ENCODE data around the gene GSPT1.
A peak's percentile ranks its signal among the peaks of the same experiment; 100 is the strongest.
"Not testable (repeated sequence)": the region's sequence is repeated elsewhere in the genome, so short reads cannot be mapped to it uniquely, and the experiment has no call there.

The GSPT1 gene

DNA sequence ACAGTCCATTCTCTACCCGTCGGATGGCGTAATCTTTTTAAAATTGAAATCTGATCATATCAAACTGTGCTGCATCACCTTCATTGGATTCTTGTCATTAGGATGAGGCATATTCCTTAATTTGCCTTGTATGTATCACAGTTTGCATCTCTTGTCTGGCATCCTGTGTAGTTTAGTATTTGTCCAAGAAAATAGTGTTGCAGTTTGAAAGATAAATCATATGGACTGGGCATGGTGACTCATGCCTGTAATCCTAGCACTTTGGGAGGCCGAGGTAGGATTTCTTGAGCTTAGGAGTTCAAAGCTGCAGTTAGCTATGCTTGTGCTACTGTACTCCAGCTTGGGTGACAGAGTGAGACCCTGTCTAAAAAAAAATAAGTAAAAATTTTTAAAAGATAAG lies 58.6 kb downstream of the GSPT1 start:
- no peak for DNase-seq (ENCODE audit: low spot score)

DNA sequence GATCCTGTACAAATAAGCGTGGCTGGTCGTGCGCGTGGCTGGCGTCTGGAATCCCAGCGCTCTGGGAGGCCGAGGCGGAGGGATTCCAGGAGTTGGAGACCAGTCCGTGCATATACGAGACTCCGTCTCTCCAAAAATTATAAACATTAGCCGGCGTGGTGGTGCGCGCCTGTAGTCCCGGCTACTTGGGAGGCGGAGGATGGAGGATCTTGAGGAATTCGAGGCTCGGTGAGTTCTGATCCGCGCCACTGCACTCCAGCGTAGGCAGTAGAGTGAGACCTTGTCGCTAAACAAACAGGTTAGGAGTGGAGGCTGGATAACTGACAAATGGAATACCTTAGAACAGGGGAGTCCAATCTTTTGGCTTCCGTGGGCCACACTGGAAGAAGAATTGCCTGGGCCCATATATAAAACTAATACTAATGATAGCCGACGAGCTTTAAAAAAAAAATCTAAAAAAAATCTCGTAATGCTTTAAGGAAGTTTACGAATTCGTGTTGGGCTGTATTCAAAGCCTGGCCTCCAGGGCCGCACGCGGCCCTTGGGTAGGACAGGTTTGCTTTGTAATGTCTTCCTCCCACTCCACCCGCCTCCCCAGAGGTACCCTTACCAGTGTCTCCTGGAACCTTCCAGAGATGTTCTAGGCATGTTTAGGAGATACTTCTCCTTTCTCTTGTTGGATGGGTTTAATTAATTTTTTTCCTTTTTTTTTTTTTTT lies 63.5 kb downstream of the GSPT1 start:
- no peak for DNase-seq (ENCODE audit: low spot score)

DNA sequence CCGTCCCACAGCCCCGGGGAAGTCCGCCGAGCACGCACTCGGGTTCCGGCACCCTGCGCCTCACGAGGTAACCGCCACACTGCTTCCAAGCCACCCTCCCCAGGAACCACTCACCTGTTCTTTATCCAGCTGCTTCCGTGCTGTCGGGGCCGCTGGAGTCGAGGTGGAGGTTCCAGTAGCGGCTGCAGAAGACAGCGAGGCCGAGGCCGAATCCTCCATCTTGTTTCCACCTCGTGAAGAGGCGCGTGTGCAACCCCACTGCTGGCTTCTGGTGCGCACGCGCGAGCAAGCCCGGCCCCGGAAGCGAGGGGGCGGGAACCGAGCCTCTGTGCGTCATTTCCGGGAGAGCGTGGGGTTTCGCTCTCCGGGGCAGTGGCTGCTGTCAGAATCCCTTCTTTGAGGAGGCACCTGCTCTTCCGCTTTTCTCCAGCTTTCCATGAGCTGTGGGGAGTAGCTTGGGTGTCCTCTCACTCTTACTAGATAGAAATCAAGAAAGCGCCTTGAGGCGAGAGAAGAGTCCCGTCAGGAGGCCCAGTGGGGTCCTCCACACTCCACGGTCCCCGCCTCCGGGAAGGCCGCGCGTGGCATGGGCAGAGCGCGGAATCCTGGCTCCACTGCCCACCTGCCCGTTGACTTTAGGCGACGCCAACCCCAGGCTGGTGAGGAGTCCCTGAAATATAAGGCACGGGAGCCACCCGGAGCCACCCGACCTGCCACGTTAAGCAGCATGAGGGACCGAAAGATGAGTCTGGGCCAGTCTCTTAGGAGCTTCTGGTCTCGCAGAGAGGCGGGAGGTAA lies 64.3 kb downstream of the GSPT1 start, which contains the start of gene RSL1D1:
Gene RSL1D1 (minus strand): TSS at position 249 of the 798 bp plus-strand sequence. CDS start 30 bp downstream, at position 219.
- peak; percentile 91 for DNase-seq (ENCODE audit: low spot score)

DNA sequence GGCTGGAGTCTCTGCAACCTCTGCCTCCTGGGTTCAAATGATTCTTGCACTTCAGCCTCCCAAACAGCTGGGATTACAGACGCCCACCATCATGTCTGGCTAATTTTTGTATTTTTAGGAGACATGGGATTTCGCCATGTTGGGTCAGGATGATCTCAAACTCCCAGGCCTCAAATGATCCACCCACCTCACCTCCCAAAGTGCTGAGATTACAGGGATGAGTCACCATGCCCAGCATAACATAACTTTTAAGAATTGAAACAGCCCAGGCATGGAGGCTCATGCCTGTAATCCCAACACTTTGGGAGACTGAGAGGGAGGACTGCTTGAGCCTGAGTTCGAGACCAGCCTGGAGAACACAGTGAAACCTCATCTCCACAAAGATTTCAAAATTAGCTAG lies 66.9 kb downstream of the GSPT1 start:
- DNase-seq (ENCODE audit: low spot score), result no peak

DNA sequence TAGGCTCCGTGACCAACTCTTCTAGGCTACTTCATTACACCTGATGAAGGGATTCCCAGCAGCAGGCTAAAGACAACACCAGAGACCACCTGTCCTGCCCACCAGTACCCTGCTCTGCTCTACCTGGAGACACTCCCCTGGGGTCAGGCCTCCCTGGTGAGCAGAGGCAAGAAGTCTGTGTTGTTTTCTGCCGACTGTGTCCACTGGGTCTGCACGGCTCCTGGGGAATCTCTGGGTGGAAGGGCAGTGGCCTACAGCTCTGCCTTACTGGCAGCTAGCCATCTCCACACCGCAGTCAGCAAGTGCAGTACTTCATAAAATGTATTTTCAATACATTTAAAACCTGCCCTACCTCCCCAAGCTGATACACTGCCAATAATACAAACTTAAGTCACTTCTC lies 71.3 kb downstream of the GSPT1 start:
- no peak for DNase-seq (ENCODE audit: low spot score)

DNA sequence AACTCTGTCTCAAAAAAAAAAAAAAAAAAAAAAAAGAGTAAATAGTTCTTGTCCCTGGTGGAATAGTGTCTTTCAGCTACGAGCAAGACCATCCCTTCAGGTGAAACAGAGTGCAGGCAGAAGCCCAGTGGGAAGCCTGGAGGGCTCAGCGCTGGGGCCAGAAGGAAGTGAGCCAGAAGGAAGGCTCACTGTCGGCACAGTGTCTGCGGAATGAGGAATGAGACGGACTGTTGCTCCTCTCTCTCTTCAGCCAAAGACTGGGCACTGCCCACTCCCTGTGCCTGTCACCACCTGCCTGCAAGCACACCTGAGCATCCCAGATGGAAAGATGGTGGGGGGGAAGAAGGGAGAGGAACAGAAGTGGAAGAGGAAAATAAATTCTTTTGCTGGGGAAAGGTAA lies 71.9 kb downstream of the GSPT1 start:
- DNase-seq (ENCODE audit: low spot score), result no peak

DNA sequence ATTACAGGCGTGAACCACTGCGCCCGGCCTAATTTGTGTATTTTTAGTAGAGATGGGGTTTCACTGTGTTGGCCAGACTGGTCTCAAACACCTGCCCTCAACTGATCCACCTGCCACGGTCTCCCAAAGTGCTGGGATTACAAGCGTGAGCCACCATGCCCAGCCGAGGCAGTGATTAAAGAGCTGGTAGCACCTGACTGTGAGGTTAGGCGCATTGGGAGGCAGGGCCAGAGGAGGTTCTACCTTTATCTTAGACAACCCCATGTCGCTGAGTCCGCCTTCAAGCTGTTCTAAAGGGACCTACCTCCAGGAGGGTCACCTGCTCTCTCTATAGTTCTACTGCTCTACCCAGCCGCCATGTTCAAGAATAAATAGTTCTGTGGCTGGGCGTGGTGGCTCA lies 72.5 kb downstream of the GSPT1 start:
- no peak for DNase-seq (ENCODE audit: low spot score)

DNA sequence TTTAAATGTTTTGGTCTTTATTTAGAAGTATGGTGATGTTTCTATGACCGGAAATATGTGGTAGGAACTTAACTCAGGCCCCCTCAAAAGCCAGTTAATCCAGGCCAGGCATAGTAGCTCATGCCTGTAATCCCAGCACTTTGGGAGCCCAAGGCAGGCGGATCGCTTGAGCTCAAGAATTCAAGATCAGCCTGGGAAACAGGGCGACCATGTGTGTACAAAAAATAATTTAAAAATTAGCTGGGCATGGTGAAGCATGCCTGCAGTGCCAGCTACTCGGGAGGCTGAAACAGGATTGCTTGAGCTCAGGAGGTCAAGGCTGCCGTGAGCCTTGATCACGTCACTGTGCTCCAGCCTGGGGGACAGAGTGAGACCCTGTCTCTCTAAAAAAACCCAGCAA lies 74.7 kb downstream of the GSPT1 start:
- no peak for DNase-seq (ENCODE audit: low spot score)

DNA sequence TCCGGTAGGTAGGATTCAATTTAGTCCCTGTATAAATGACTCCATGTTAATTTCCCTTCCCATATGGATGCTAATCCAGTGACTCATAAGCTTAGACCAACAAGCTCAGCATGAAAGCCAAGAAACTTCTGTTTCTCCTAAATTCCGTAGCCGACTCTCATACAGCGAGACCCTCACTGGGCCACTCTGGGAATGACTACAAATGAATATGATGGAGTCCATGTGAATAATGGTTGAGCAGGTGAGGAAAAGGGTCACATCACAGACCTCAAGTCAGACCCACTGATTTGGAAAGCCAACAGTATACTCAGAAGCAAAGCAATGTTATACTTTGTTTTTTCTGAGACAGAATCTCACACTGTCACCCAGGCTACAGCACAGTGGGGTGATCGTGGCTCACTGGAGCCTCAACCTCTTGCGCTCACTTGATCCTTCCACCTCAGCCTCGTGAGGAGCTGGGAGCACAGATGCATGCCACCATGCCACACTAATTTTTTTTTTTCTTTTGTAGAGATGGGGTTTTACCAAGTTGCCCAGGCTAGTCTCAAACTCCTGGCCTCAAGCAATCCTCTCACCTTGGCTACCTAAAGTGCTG lies 79.0 kb downstream of the GSPT1 start:
- no peak for DNase-seq (ENCODE audit: low spot score)

DNA sequence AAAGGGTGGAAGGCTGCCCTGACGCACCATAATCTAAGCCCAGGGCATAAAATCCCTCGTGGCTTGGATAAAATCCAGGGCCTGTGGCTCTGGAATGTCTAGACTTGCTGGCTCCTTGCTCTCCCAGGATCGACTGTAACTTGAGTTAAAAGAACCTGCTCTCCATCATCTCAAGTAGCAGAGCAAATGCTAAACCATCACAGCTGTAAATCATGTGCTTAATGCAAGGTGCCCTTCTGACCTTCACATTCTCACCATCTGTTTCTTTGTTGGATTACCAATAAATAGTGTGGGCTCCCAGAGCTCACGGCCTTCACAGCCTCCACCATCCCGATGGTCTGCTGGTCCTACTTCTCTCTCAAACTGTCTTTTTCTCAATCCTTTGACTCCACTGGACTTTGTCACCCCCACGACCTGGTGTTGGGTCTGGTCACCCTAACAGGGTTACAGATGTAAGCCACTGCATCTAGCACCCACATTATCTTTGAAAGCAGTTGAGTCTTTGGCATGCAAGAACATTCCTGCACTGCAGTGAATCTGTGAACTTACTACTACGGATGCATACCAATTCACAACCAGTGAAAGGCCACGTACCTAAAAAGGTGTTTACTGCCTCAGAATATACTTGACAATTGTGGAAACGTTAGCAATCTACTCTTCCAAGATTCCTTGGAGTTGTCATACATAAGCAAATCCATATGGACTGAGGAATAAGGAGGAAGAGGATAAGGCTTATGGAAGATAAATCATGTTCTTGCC lies 79.7 kb downstream of the GSPT1 start:
- DNase-seq (ENCODE audit: low spot score), result no peak

DNA sequence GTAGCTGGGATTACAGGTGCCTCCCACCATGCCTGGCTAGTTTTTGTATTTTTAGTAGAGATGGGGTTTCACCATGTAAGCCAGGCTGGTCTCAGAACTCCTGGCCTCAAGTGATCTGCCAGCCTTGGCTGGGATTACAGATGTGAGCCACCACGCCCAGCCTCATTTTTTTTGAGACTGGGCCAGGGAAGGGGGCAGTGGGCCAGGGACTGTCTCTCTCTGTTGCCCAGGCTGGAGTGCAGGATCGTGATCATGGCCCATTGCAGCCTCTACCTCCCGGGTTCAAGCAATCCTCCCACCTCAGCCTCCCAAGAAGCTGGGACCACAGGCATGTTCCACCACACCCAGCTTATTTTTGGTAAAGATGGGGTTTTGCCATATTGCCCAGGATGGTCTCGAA lies 80.4 kb downstream of the GSPT1 start:
- DNase-seq (ENCODE audit: low spot score), result no peak

DNA sequence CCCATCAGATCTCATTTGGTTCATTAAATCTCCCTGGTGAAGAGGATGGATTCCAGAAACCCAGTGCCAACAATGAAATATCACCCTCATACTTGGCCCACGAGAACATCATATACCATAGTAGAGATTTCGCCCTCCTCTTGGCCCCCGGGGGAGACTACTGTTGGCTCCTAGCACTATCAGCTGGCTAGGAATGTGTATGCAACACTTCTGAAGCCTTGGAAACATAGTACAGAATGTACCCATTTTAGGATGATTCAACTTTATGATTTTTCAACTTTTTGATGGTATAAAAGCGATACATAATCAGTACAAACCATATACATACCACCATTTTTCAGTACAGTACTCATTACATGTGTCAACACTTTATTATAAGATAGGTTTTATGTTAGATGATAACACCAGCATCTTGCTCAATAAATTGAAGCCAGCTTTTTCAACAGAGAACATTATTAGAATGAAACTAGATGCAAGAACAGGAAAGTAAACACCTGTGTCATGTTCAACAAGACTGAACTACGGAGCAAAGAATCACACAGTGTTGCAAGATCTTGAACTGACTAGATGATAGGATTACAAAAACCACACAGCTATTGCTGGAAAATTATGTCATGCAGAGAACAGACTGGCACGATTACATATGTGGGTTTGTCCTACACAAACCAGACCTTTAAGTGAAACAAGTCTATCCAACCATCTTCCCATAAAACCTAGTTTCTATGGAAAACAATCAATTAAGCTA lies 81.6 kb downstream of the GSPT1 start:
- no peak for DNase-seq (ENCODE audit: low spot score)

DNA sequence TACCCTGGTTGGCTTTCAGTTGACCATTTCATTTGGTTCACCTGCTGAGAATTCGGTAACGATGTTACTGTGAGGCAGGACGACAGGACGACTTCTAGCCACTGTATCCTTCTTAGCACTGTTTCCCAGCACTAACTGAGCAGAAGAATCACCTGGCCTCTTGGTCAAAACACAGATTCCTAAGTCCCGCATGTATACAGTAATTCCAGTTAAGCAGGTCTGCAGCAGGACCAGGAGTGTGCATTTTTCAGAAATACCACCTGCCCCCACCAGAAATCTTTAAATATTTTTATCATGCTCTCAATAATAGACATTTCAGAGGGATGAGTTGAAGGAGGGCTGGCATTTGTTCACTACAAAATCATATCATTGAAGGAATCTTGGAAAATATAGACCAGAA lies 87.1 kb downstream of the GSPT1 start:
- DNase-seq (ENCODE audit: low spot score), result no peak

DNA sequence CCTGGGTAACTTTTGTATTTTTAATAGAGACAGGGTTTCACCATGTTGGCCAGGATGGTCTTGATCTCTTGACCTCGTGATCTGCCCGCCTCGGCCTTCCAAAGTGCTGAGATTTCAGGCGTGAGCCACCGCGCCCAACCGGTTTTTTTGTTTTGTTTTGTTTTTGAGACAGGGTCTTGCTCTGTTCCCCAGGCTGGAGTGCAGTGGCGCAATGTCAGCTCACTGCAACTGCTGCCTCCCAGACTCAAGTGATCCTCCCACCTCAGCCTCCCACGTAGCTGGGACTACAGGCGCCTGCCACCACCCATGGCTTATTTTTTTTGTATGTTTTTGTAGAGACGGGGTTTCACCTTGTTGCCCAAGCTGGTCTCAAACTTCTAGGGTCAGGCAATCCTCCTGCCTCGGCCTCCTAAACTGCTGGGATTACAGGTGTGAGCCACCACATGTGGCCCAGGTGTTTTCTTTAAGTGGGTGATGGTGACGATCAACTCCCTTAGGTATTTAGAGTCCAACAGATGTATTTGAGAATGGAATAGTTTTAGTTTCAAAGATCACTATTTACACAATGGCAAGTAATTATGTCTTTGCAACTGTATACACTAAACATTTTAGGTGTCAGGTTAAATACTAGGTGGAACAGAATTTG lies 90.1 kb downstream of the GSPT1 start:
- DNase-seq (ENCODE audit: low spot score), result not testable (repeated sequence)

DNA sequence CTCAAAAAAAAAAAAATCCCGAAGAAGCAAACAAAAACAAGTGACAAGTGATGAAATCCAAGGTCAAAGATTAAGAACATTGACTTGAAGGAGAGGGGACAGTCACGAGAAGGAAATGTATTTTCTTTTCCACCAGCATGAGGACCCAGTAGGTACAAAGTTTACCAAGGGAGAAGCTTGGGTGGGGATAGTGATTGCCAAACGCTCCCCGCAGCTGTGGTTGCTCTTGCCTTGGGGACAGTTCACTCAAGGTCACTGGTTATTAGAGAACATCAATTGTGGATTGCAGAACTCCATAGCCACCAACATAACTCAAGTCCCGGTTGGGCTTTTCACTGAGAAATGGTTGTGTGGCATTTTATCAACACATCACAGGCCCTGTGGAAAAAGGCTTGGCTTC lies 91.4 kb downstream of the GSPT1 start:
- DNase-seq (ENCODE audit: low spot score), result no peak

DNA sequence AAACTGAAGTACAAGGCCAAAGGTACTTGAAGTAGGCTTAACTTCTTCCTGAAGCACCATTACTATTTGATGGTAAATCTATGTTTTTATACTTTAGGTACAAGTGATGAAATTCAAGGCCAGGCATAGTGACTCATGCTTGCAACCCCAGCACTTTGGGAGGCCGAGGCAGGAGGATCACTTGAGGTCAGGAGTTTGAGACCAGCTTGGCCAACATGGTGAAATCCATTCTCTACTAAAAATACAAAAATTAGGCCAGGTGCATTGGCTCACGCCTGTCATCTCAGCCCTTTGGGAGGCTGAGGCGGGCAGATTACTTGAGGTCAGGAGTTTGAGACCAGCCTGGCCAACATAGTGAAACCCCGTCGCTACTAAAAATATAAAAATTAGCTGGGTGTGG lies 92.1 kb downstream of the GSPT1 start:
- DNase-seq (ENCODE audit: low spot score), result not testable (repeated sequence)

DNA sequence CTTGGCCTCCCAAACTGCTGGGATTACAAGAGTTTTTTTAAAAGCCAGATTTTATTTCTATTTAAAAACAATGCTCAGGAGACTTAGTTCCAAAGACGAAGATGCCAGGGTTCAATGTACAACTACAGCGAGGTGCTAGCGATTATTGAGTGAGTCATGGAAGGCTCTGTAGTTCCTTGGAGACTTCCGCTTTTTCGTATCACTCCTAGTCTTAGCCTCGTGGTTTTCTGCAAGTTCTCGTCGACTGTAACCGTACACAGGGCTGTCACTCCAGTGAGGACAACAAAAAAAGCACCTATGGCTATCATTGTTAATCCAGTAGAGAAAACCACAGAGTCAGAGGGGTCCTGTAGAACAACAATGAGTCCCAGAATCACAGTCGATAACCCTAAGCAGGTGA lies 96.0 kb downstream of the GSPT1 start:
- DNase-seq (ENCODE audit: low spot score), result no peak

DNA sequence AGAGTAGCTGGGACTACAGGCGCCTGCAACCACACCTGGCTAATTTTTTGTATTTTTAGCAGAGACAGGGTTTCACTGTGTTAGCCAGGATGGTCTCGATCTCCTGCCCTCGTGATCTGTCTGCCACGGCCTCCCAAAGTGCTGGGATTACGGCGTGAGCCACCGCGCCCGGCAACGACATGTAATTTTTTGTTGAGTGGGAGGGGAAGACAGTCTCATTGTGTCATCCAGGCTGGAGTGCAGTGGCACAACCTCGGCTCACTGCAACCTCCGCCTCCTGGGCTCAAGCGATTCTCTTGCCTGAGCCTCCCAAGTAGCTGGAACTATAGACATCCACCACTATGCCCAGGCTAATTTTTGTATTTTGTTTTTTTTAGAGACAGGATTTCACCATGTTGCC lies 96.8 kb downstream of the GSPT1 start:
- not testable (repeated sequence) for DNase-seq (ENCODE audit: low spot score)
